Upper lobe of left lung (tissue), 4 donors: Measurements from ENCODE around the gene CARD11.

Source experiments
- CTCF ChIP-seq, 6 experiments: fragments of 450-650 bp in 4 of 6; fragments of 200-600 bp in 2 of 6; sonication (generic) in 2 of 6; IDR thresholded peaks; one replicate each; pipeline ENCODE4 v1.5.1; 2016 to 2019; ENCODE audit warnings: antibody characterized with exemption in 6 of 6
- POLR2A ChIP-seq, 4 donors: fragments of 450-650 bp; IDR thresholded peaks; one replicate each; pipeline ENCODE4 v1.5.1; 2016 to 2017; ENCODE audit warnings: antibody characterized with exemption in 4 of 4, mild to moderate bottlenecking in 2 of 4

GRCh38 chr7:3041986-3042675 lies 1.5 kb downstream of the CARD11 start:
- no peak for TF ChIP-seq CTCF (IDR thresholded peaks at IDR 0.05)
- no peak for TF ChIP-seq POLR2A (IDR thresholded peaks at IDR 0.05)
